IMR-90 (cell line): ENCODE measurements around the gene TSC1.

Experiments
- MXI1 ChIP-seq: IDR thresholded peaks from 2 replicates; pipeline ENCODE4 v1.6.1; 2012; ENCODE audit warnings: low read depth, mild to moderate bottlenecking, low read length, moderate library complexity, borderline replicate concordance
- POLR2A ChIP-seq: IDR thresholded peaks from 2 replicates; pipeline ENCODE4 v1.6.1; 2012; ENCODE audit warnings: mild to moderate bottlenecking, low read depth, low read length
- RFX5 ChIP-seq: IDR thresholded peaks from 2 replicates; pipeline ENCODE4 v1.8.0; 2012; ENCODE audit warnings: low read depth, mild to moderate bottlenecking, low read length, moderate library complexity
- SMC3 ChIP-seq: fragments of 150-350 bp; IDR thresholded peaks from 2 replicates; pipeline ENCODE4 v1.6.1; 2016; ENCODE audit warnings: low read depth, mild to moderate bottlenecking, antibody characterized with exemption, low read length, moderate library complexity
- TF ChIP-seq, protein P1 (sequence below): conservative IDR thresholded peaks from 2 replicates; pipeline ENCODE4 v1.5.1; 2012; ENCODE audit warnings: mild to moderate bottlenecking, low read depth, low read length, improper control_type of control experiment
- TF ChIP-seq, protein P2 (sequence below): fragments of 150-350 bp; IDR thresholded peaks from 2 replicates; pipeline ENCODE4 v1.6.1; 2017; ENCODE audit warnings: mild to moderate bottlenecking, antibody characterized with exemption, low read length, low read depth

DNA sequence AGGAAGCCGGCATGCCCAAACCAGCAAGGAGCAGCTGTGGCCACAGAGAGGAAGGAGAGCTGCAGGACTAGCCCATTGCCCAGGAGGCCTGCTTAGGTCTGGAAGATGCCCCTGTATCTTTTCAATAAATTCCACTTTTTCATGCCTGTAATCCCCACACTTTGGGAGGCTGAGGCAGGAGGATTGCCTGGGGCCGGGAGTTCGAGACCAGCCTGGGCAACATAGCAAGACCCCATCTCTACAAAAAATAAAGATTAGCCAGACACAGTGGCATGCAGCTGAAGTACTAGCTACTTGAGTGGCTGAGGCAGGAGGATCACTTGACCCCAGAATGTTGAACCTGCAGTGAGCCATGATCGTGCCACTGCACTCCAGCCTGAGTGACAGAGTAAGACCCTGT is 5.3 kb upstream of the TSC1 start:
- TF ChIP-seq, protein P1, sequence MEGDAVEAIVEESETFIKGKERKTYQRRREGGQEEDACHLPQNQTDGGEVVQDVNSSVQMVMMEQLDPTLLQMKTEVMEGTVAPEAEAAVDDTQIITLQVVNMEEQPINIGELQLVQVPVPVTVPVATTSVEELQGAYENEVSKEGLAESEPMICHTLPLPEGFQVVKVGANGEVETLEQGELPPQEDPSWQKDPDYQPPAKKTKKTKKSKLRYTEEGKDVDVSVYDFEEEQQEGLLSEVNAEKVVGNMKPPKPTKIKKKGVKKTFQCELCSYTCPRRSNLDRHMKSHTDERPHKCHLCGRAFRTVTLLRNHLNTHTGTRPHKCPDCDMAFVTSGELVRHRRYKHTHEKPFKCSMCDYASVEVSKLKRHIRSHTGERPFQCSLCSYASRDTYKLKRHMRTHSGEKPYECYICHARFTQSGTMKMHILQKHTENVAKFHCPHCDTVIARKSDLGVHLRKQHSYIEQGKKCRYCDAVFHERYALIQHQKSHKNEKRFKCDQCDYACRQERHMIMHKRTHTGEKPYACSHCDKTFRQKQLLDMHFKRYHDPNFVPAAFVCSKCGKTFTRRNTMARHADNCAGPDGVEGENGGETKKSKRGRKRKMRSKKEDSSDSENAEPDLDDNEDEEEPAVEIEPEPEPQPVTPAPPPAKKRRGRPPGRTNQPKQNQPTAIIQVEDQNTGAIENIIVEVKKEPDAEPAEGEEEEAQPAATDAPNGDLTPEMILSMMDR = no peak
- TF ChIP-seq RFX5 (no peak), MXI1 (no peak), POLR2A (no peak), SMC3 (no peak)
- TF ChIP-seq, protein P2, sequence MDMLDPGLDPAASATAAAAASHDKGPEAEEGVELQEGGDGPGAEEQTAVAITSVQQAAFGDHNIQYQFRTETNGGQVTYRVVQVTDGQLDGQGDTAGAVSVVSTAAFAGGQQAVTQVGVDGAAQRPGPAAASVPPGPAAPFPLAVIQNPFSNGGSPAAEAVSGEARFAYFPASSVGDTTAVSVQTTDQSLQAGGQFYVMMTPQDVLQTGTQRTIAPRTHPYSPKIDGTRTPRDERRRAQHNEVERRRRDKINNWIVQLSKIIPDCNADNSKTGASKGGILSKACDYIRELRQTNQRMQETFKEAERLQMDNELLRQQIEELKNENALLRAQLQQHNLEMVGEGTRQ = no peak
